CD4-positive, CD25-positive, alpha-beta regulatory T cell (primary cell): ENCODE measurements around the gene WSCD1. TPM values are rescaled to one million over a fixed set of nuclear protein-coding genes. Genes with fewer than 3 reads are reported as not detected.

Source experiments
- ATAC-seq, 2 donors: fragments of 150-1000 bp; cut with Tn5 transposase; one replicate each; pipeline ENCODE4 v1.10.0; 2021; ENCODE audit warnings: low read depth in 2 of 2, moderate number of reproducible peaks in 2 of 2, moderate library complexity in 1 of 2
- DNase-seq, 3 donors: peaks; one replicate each; pipeline versions ENCODE4 v3.0.0 to v3.0.0-alpha.2; 2012 to 2022; ENCODE audit warnings: mixed read lengths in 1 of 3
- H3K27ac ChIP-seq: one replicate; pipeline ENCODE4 v1.7.0; 2013; ENCODE audit warnings: mild to moderate bottlenecking, low read length; ENCODE audit not compliant: insufficient read depth, poor library complexity, severe bottlenecking
- H3K27me3 ChIP-seq: one replicate; pipeline ENCODE4 v1.7.0; 2013; ENCODE audit warnings: low read length; ENCODE audit not compliant: control insufficient read depth, insufficient read depth
- H3K36me3 ChIP-seq: one replicate; pipeline ENCODE4 v1.7.0; 2013; ENCODE audit warnings: mild to moderate bottlenecking, low read length, moderate library complexity; ENCODE audit not compliant: control insufficient read depth, insufficient read depth
- H3K4me1 ChIP-seq: 2 replicates; pipeline ENCODE4 v1.7.0; 2013; ENCODE audit warnings: mild to moderate bottlenecking, low read length; ENCODE audit not compliant: insufficient read depth, control insufficient read depth, poor library complexity, severe bottlenecking
- H3K4me3 ChIP-seq: one replicate; pipeline ENCODE4 v1.7.0; 2013; ENCODE audit warnings: low read depth, mild to moderate bottlenecking, low read length, moderate library complexity
- H3K9me3 ChIP-seq, 2 experiments: 1 replicate in 1 of 2; 2 replicates in 1 of 2; pipeline ENCODE4 v1.7.0; 2013; ENCODE audit warnings: low read length in 2 of 2, mild to moderate bottlenecking in 1 of 2, moderate library complexity in 1 of 2; ENCODE audit not compliant: control insufficient read depth in 2 of 2
- H3K27ac Mint-ChIP-seq, 3 donors: one replicate each; pipeline ENCODE4 v1.8.0; 2020 to 2022; ENCODE audit warnings: mild to moderate bottlenecking in 3 of 3, mixed read lengths in 3 of 3, moderate library complexity in 2 of 3
- H3K27me3 Mint-ChIP-seq: one replicate; pipeline ENCODE4 v1.8.0; 2022; ENCODE audit warnings: mild to moderate bottlenecking, mixed read lengths
- H3K36me3 Mint-ChIP-seq: one replicate; pipeline ENCODE4 v1.8.0; 2020; ENCODE audit warnings: mixed read lengths
- H3K4me1 Mint-ChIP-seq, 4 donors: one replicate each; pipeline ENCODE4 v1.8.0; 2020 to 2022; ENCODE audit warnings: mixed read lengths in 4 of 4, mild to moderate bottlenecking in 1 of 4
- H3K4me3 Mint-ChIP-seq, 4 donors: one replicate each; pipeline ENCODE4 v1.8.0; 2020 to 2022; ENCODE audit warnings: mild to moderate bottlenecking in 4 of 4, mixed read lengths in 4 of 4, moderate library complexity in 3 of 4
- H3K9me3 Mint-ChIP-seq, 7 donors: one replicate each; pipeline ENCODE4 v1.8.0; 2020 to 2022; ENCODE audit warnings: mixed read lengths in 7 of 7, mild to moderate bottlenecking in 3 of 7, moderate library complexity in 2 of 7
- polyA plus RNA-seq, 4 donors: library from polyadenylated mRNA; unstranded; fragments of 300-500 nt; fragmentation: Illumina TruSeq; gene quantifications; one replicate each; pipeline ENCODE4 v1.2.3, GENCODE V29; 2021
- total RNA-seq: library from RNA; stranded (reverse); gene quantifications from one replicate; pipeline ENCODE4 v1.2.3, GENCODE V29; 2022

Gene WSCD1
- total and polyA plus RNA-seq, 5 donors from 2014 or later: not detected

DNA sequence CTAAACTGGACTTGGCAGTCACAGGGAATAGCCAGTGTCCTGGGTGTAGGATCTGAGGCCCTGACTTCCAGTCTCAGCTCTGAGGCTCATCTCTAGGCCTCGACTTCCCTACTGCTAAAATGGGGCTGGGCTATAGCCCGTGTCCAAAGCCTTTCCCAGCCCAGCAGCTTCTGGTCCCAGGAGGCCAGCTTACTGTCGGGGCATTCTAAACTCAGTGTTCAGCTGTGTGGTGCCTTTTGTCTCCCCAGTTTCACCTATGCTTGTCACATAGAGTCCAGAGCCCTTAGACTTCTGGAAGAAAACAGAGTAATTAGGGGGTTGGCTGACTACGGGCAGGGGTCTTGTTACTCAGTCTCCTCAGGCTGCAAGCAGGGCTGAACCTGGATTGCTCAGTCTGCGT is 94.8 kb downstream of the WSCD1 start:
- Mint-ChIP-seq H3K27me3 (no peaks in the 10 kb centered on the region), H3K4me1 (no peaks in the 10 kb centered on the region), H3K9me3 (peaks cover 0 to 1% (median 0%) of the 10 kb centered on the region in 7 donors), H3K36me3 (no peaks in the 10 kb centered on the region), H3K4me3 (no peak overlapping the region), H3K27ac (no peak overlapping the region)
- no peak for ATAC-seq
- no peaks in the 10 kb centered on the region for H3K36me3 ChIP-seq
- no peak overlapping the region for H3K4me3 ChIP-seq
- H3K27me3 ChIP-seq: no peaks in the 10 kb centered on the region
- H3K27ac ChIP-seq: no peak overlapping the region
- no peaks in the 10 kb centered on the region for H3K9me3 ChIP-seq
- no peak for DNase-seq
- no peaks in the 10 kb centered on the region for H3K4me1 ChIP-seq

DNA sequence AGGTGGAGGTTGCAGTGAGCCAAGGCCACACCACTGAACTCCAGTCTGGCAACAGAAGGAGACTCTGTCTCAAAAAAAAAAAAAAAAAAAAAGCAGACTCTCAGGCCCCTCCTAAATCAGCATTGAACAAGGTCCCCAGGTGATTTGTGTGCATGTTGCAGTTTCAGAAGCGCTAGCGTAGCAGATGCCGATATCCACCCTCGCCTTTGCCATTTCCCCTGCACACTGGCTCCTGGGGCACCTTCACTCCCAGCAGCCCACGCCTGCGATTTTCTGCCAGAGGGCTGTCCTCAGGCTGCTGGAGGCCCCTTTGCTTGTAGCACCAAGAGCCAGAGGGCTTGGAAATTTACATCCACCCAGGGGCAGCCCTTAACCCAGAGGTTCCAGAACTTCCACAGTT is 95.6 kb downstream of the WSCD1 start:
- DNase-seq (no peak), ATAC-seq (no peak)
- Histone ChIP-seq H3K36me3 (no peaks in the 10 kb centered on the region), H3K27me3 (no peaks in the 10 kb centered on the region), H3K9me3 (no peaks in the 10 kb centered on the region), H3K4me1 (no peaks in the 10 kb centered on the region), H3K27ac (no peak overlapping the region), H3K4me3 (no peak overlapping the region)
- H3K36me3 Mint-ChIP-seq: no peaks in the 10 kb centered on the region
- H3K9me3 Mint-ChIP-seq: peaks cover 0 to 4% (median 0%) of the 10 kb centered on the region in 7 donors
- H3K4me3 Mint-ChIP-seq: no peak overlapping the region
- H3K27me3 Mint-ChIP-seq: no peaks in the 10 kb centered on the region
- H3K4me1 Mint-ChIP-seq: no peaks in the 10 kb centered on the region
- no peak overlapping the region for H3K27ac Mint-ChIP-seq

DNA sequence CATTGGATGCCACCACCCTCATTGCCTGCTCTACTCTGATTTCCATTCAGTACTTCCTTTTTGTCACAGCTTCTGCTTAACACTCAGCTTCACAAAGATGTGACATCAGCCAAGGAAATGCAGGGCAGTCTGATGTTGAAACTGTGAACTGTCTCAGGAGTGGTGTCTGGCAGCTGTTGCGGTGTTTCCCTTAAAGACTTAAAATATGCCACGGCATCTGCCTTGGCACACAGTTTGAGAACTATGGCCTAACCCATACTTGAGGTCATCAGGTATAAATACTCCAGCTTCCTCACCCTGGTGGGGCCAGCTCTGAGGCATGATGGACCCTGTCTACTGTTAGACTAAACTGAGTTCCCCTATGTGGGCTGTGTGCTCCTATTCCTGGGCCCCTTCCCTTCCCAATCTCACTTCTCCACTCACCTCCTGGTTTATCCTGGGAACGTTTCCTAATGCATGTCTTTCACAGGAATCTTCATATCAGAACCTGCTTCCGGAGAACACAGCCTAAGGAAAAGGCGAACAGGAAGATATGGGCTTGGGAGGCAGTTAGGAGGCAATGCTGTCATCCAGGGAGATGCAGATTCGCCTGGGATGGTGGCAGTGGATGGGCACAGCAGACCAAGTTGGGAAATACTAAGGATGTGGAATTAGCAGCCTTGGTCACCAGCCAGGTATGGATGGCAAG is 96.5 kb downstream of the WSCD1 start:
- Mint-ChIP-seq H3K27ac (no peak overlapping the region), H3K9me3 (peaks cover 0 to 4% (median 0%) of the 10 kb centered on the region in 7 donors), H3K27me3 (no peaks in the 10 kb centered on the region), H3K4me3 (no peak overlapping the region), H3K4me1 (no peaks in the 10 kb centered on the region), H3K36me3 (no peaks in the 10 kb centered on the region)
- DNase-seq (no peak), ATAC-seq (no peak)
- no peak overlapping the region for H3K27ac ChIP-seq
- no peaks in the 10 kb centered on the region for H3K9me3 ChIP-seq
- no peaks in the 10 kb centered on the region for H3K36me3 ChIP-seq
- H3K4me1 ChIP-seq: no peaks in the 10 kb centered on the region
- H3K27me3 ChIP-seq: no peaks in the 10 kb centered on the region
- H3K4me3 ChIP-seq: no peak overlapping the region

DNA sequence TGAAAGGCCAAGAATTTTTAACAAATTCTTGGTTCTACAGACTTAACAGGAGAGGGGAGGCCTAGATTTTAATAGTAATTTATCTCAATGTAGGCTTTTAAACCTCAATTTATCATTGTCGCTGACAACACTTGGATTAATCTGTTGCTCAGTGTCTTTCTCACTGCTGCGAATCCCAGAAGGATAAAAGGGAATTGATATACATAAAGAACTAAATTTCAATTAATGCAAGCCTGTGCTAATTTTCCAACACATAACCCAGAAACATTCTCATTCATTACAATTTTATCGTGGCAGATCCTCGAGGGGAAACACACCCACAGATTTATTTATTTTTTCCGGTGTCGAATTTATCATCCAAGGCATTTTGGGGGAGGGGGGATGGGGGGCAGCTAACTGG is 98.1 kb downstream of the WSCD1 start:
- Mint-ChIP-seq H3K36me3 (no peaks in the 10 kb centered on the region), H3K27me3 (no peaks in the 10 kb centered on the region), H3K4me3 (no peak overlapping the region), H3K9me3 (peaks cover 0 to 5% (median 0%) of the 10 kb centered on the region in 7 donors), H3K27ac (no peak overlapping the region), H3K4me1 (no peaks in the 10 kb centered on the region)
- Histone ChIP-seq H3K4me1 (no peaks in the 10 kb centered on the region), H3K4me3 (no peak overlapping the region), H3K27ac (no peak overlapping the region), H3K36me3 (no peaks in the 10 kb centered on the region), H3K9me3 (no peaks in the 10 kb centered on the region), H3K27me3 (no peaks in the 10 kb centered on the region)
- DNase-seq: no peak
- no peak for ATAC-seq

DNA sequence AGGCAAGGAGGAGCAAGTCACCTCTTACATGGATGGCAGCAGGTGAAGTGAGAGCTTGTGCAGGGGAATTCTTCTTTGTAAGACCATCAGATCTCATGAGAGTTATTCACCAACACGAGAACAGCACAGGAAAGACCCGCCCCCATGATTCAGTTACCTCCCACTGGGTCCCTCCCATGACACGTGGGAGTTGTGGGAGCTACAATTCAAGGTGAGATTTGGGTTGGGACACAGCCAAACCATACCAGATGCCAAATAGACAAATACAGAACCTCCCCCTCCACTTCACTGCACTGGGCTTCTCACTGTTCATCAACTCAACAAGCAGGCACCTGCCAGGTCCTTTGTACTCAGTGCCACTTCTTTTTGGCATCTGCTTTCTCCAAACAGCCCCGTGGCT is 100.2 kb downstream of the WSCD1 start:
- Histone ChIP-seq H3K4me3 (no peak overlapping the region), H3K9me3 (no peaks in the 10 kb centered on the region), H3K27ac (no peak overlapping the region), H3K27me3 (no peaks in the 10 kb centered on the region), H3K36me3 (no peaks in the 10 kb centered on the region), H3K4me1 (no peaks in the 10 kb centered on the region)
- DNase-seq (no peak), ATAC-seq (no peak)
- H3K9me3 Mint-ChIP-seq: peaks cover 0 to 5% (median 0%) of the 10 kb centered on the region in 7 donors
- H3K36me3 Mint-ChIP-seq: no peaks in the 10 kb centered on the region
- H3K4me3 Mint-ChIP-seq: no peak overlapping the region
- no peaks in the 10 kb centered on the region for H3K27me3 Mint-ChIP-seq
- H3K4me1 Mint-ChIP-seq: no peaks in the 10 kb centered on the region
- peak overlapping the region in 1 of 3 donors; percentile 26 for H3K27ac Mint-ChIP-seq

DNA sequence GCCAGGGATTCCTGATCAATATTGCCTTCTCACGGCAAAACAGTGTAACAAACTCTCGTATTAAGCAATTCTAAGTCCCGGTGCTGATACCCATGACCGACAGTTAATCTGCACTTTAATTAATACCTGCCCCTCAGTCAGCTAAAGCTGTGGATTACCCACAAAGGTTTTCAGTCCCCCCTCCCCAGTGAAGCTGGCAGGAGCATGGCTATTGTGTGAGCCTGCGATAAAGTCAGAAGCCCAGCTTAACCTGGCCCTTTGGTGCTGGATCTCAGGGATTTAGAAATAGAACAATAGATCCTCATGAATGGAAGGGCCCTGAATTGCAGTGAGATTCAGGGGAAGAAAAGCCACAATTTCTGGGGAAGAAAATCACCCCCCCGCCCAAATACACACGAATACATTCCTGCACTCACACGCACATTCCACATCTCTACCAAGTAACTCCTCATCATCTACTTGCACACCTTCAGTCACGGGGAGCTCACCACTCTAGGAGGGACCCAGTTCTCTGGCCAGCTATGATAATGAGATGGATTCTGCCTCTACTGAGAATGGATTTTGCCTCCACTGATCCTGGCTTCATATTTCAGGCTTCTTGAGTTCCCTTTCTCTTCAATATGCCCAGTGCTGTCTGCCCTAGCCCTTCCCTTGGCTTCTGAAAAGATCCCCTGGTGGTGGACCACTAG is 102.6 kb downstream of the WSCD1 start:
- Histone ChIP-seq H3K27ac (no peak overlapping the region), H3K27me3 (no peaks in the 10 kb centered on the region), H3K4me1 (no peaks in the 10 kb centered on the region), H3K36me3 (no peaks in the 10 kb centered on the region), H3K9me3 (no peaks in the 10 kb centered on the region), H3K4me3 (no peak overlapping the region)
- Mint-ChIP-seq H3K4me3 (no peak overlapping the region), H3K9me3 (peaks cover 0 to 5% (median 0%) of the 10 kb centered on the region in 7 donors), H3K27ac (peak overlapping the region in 1 of 3 donors; percentile 79), H3K36me3 (no peaks in the 10 kb centered on the region), H3K4me1 (no peaks in the 10 kb centered on the region), H3K27me3 (no peaks in the 10 kb centered on the region)
- DNase-seq: no peak
- no peak for ATAC-seq

GRCh38 chr17:6173653-6174052 is 103.5 kb downstream of the WSCD1 start:
- H3K9me3 Mint-ChIP-seq: peaks cover 0 to 5% (median 0%) of the 10 kb centered on the region in 7 donors

More at GRCh38 chr17:6173653-6174052, 103.5 kb downstream of the WSCD1 start:
- Mint-ChIP-seq H3K27me3 (no peaks in the 10 kb centered on the region), H3K27ac (no peak overlapping the region), H3K4me3 (no peak overlapping the region), H3K4me1 (no peaks in the 10 kb centered on the region), H3K36me3 (no peaks in the 10 kb centered on the region)
- no peaks in the 10 kb centered on the region for H3K4me1 ChIP-seq
- DNase-seq: no peak
- no peaks in the 10 kb centered on the region for H3K9me3 ChIP-seq
- H3K36me3 ChIP-seq: no peaks in the 10 kb centered on the region
- ATAC-seq: no peak
- no peaks in the 10 kb centered on the region for H3K27me3 ChIP-seq
- H3K27ac ChIP-seq: no peak overlapping the region
- H3K4me3 ChIP-seq: no peak overlapping the region
